IMR-90 (cell line): Measurements from ENCODE around the gene PSMA1. TPM values are rescaled to one million over a fixed set of nuclear protein-coding genes. Genes with fewer than 3 reads are reported as not detected.

Experiments used
- ATAC-seq: fragments of 200-7000 bp; cut with Tn5 transposase; 2 replicates; pipeline ENCODE4 v1.9.1; 2020; ENCODE audit warnings: low read depth, mild to moderate bottlenecking, moderate library complexity
- Bru-seq: library from RNA; stranded (reverse); fragments of 400-500 nt; gene quantifications from one replicate; lab custom pipeline; 2021; lab: Mats Ljungman, UMichigan
- BruChase-seq, 2 experiments: library from RNA; stranded (reverse); fragments of 400-500 nt; gene quantifications; one replicate each; lab custom pipeline; 2021; lab: Mats Ljungman, UMichigan
- BruUV-seq: library from RNA; stranded (reverse); fragments of 400-500 nt; replicated peaks from 2 replicates; lab custom pipeline; 2021; lab: Mats Ljungman, UMichigan
- CTCF ChIA-PET: fragments of 300-600 bp; formaldehyde crosslinking; extraction: SDS; loops from one replicate; lab custom pipeline; 2021; ENCODE audit warnings: antibody characterized with exemption; lab: Yijun Ruan, JAX
- POLR2A ChIA-PET: fragments of 300-600 bp; sonication (Branson Sonifier 250); formaldehyde crosslinking; loops from one replicate; lab custom pipeline; 2022; ENCODE audit warnings: antibody characterized with exemption; ENCODE audit not compliant: unreplicated experiment; lab: Charles Lee
- DNase-seq: peaks from one replicate; pipeline ENCODE4 v3.0.0; 2013
- H2AFZ ChIP-seq: replicated peaks from 2 replicates; pipeline ENCODE3; 2013; ENCODE audit warnings: low read length, mild to moderate bottlenecking; ENCODE audit not compliant: poor library complexity
- H2AK5ac ChIP-seq: 2 replicates; pipeline ENCODE4 v1.6.1; 2013; ENCODE audit warnings: low read depth, low read length, inconsistent platforms
- H2AK9ac ChIP-seq: replicated peaks from 2 replicates; pipeline ENCODE3; 2013; ENCODE audit warnings: mild to moderate bottlenecking, low read depth, low read length, moderate library complexity; ENCODE audit not compliant: poor library complexity
- H2BK120ac ChIP-seq: 2 replicates; pipeline ENCODE4 v1.6.1; 2013; ENCODE audit warnings: low read depth, low read length, inconsistent platforms
- H2BK15ac ChIP-seq: 3 replicates; pipeline ENCODE4 v1.6.1; 2013; ENCODE audit warnings: low read depth, low read length, inconsistent platforms
- H2BK20ac ChIP-seq: 2 replicates; pipeline ENCODE4 v1.6.1; 2013; ENCODE audit warnings: low read depth, mild to moderate bottlenecking, inconsistent platforms, low read length, moderate library complexity
- H2BK5ac ChIP-seq: 2 replicates; pipeline ENCODE4 v1.6.1; 2013; ENCODE audit warnings: mild to moderate bottlenecking, low read depth, low read length, inconsistent platforms; ENCODE audit not compliant: poor library complexity, severe bottlenecking
- H3K14ac ChIP-seq: replicated peaks from 2 replicates; pipeline ENCODE4 v1.6.1; 2013; ENCODE audit warnings: low read depth, low read length, inconsistent platforms
- H3K18ac ChIP-seq: 2 replicates; pipeline ENCODE4 v1.6.1; 2013; ENCODE audit warnings: low read depth, low read length, control low read depth
- H3K23ac ChIP-seq: 2 replicates; pipeline ENCODE4 v1.6.1; 2013; ENCODE audit warnings: low read depth, low read length, inconsistent platforms
- H3K27ac ChIP-seq: 2 replicates; pipeline ENCODE4 v1.5.1; 2013; ENCODE audit warnings: mild to moderate bottlenecking, control low read depth, low read length; ENCODE audit not compliant: insufficient read depth
- H3K27me3 ChIP-seq: 2 replicates; pipeline ENCODE4 v1.6.1; 2013; ENCODE audit warnings: low read length; ENCODE audit not compliant: control insufficient read depth, insufficient read depth
- H3K36me3 ChIP-seq: 2 replicates; pipeline ENCODE4 v1.6.1; 2013; ENCODE audit warnings: low read length, mixed read lengths; ENCODE audit not compliant: control insufficient read depth, insufficient read depth
- H3K4ac ChIP-seq: 2 replicates; pipeline ENCODE4 v1.6.1; 2013; ENCODE audit warnings: low read depth, low read length, inconsistent platforms
- H3K4me1 ChIP-seq: 2 replicates; pipeline ENCODE4 v1.6.1; 2013; ENCODE audit warnings: low read length, mixed read lengths; ENCODE audit not compliant: control insufficient read depth, insufficient read depth
- H3K4me2 ChIP-seq: 2 replicates; pipeline ENCODE4 v1.6.1; 2013; ENCODE audit warnings: low read depth, mild to moderate bottlenecking, control low read depth, low read length, moderate library complexity
- H3K4me3 ChIP-seq: 2 replicates; pipeline ENCODE4 v1.5.1; 2013; ENCODE audit warnings: low read depth, mild to moderate bottlenecking, control low read depth, low read length, moderate library complexity; ENCODE audit not compliant: insufficient read depth
- H3K56ac ChIP-seq: 2 replicates; pipeline ENCODE4 v1.6.1; 2013; ENCODE audit warnings: low read length, inconsistent platforms; ENCODE audit not compliant: insufficient read depth; ENCODE audit errors: extremely low read depth
- H3K79me1 ChIP-seq, 2 experiments: 2 replicates each; pipeline ENCODE4 v1.6.1; 2013; ENCODE audit warnings: low read length in 2 of 2, inconsistent platforms in 1 of 2, low read depth in 1 of 2
- H3K9ac ChIP-seq: 2 replicates; pipeline ENCODE4 v1.6.1; 2013; ENCODE audit warnings: low read depth, low read length, control low read depth
- H3K9me1 ChIP-seq: 2 replicates; pipeline ENCODE4 v1.6.1; 2013; ENCODE audit warnings: low read length, inconsistent platforms; ENCODE audit not compliant: insufficient read depth
- H3K9me3 ChIP-seq: 2 replicates; pipeline ENCODE4 v1.6.1; 2013; ENCODE audit warnings: low read length; ENCODE audit not compliant: control insufficient read depth, insufficient read depth
- H4K20me1 ChIP-seq: 2 replicates; pipeline ENCODE4 v1.6.1; 2013; ENCODE audit warnings: low read length, inconsistent platforms; ENCODE audit not compliant: insufficient read depth
- H4K5ac ChIP-seq: 2 replicates; pipeline ENCODE4 v1.6.1; 2013; ENCODE audit warnings: mild to moderate bottlenecking, low read depth, low read length, control low read depth
- H4K8ac ChIP-seq, 2 experiments: 2 replicates each; pipeline ENCODE4 v1.6.1; 2013; ENCODE audit warnings: low read depth in 2 of 2, low read length in 2 of 2, control low read depth in 1 of 2, inconsistent platforms in 1 of 2
- H4K91ac ChIP-seq: 2 replicates; pipeline ENCODE4 v1.6.1; 2013; ENCODE audit warnings: low read depth, low read length, inconsistent platforms; ENCODE audit not compliant: insufficient read depth
- BHLHE40 ChIP-seq: fragments of 150-350 bp; IDR thresholded peaks from 2 replicates; pipeline ENCODE4 v1.6.1; 2016; ENCODE audit warnings: mild to moderate bottlenecking, low read depth, low read length
- CEBPB ChIP-seq: IDR thresholded peaks from 2 replicates; pipeline ENCODE4 v1.6.1; 2012; ENCODE audit warnings: low read depth, low read length, improper control_type of control experiment
- CHD1 ChIP-seq: IDR thresholded peaks from 2 replicates; pipeline ENCODE4 v1.6.1; 2012; ENCODE audit warnings: low read depth, low read length, improper control_type of control experiment
- MAFK ChIP-seq: IDR thresholded peaks from 2 replicates; pipeline ENCODE4 v1.6.1; 2012; ENCODE audit warnings: low read depth, low read length, improper control_type of control experiment
- MAZ ChIP-seq: IDR thresholded peaks from 2 replicates; pipeline ENCODE4 v1.6.1; 2012; ENCODE audit warnings: low read depth, mild to moderate bottlenecking, low read length, improper control_type of control experiment, moderate library complexity, borderline replicate concordance
- NFE2L2 ChIP-seq: fragments of 150-350 bp; IDR thresholded peaks from 2 replicates; pipeline ENCODE4 v1.6.1; 2016; ENCODE audit warnings: low read depth, mild to moderate bottlenecking, low read length
- POLR2A ChIP-seq: IDR thresholded peaks from 2 replicates; pipeline ENCODE4 v1.6.1; 2012; ENCODE audit warnings: mild to moderate bottlenecking, low read depth, low read length
- RAD21 ChIP-seq: IDR thresholded peaks from 2 replicates; pipeline ENCODE4 v1.6.1; 2012; ENCODE audit warnings: low read length, improper control_type of control experiment
- RCOR1 ChIP-seq: IDR thresholded peaks from 2 replicates; pipeline ENCODE4 v1.6.1; 2012; ENCODE audit warnings: mild to moderate bottlenecking, low read length, improper control_type of control experiment; ENCODE audit not compliant: insufficient replicate concordance
- RFX5 ChIP-seq: IDR thresholded peaks from 2 replicates; pipeline ENCODE4 v1.8.0; 2012; ENCODE audit warnings: low read depth, mild to moderate bottlenecking, low read length, moderate library complexity
- SMC3 ChIP-seq: fragments of 150-350 bp; IDR thresholded peaks from 2 replicates; pipeline ENCODE4 v1.6.1; 2016; ENCODE audit warnings: low read depth, mild to moderate bottlenecking, antibody characterized with exemption, low read length, moderate library complexity
- WGBS, 2 experiments: methylation state at CpG; one replicate each; pipeline versions ENCODE4 v1.1.5 to v1.1.7; 2013; ENCODE audit warnings: missing lambda C conversion rate in 2 of 2; ENCODE audit not compliant: insufficient read length in 1 of 2; ENCODE audit errors: extremely low coverage in 2 of 2; 5-methylcytosine and 5-hydroxymethylcytosine counted together
- dilution Hi-C: fragments of 300-500 bp; cut with HindIII; formaldehyde crosslinking; loops from one replicate; pipeline ENCODE4 v1.14.3; 2018; ENCODE audit warnings: low sequenced_read_pairs; ENCODE audit not compliant: unreplicated experiment
- in situ Hi-C: fragments of 300-500 bp; cut with MboI; formaldehyde crosslinking; loops from 3 replicates; pipeline ENCODE4 v1.14.3; 2019; ENCODE audit warnings: low sequenced_read_pairs, inconsistent platforms, mixed read lengths
- intact Hi-C: fragments of 100-400 bp; cut with micrococcal nuclease; formaldehyde crosslinking; loops from 2 replicates; pipeline ENCODE4 v1.10.0; 2022
- long read RNA-seq: library from polyadenylated mRNA; unstranded; transcript quantifications from one replicate; pipeline ENCODE4 v2.0.0, GENCODE V29; 2021; ENCODE audit not compliant: unreplicated experiment
- polyA plus RNA-seq, 3 experiments: library from polyadenylated mRNA; depleted of rRNA; stranded (reverse); fragments of >200 nt; gene quantifications; 2 replicates each; pipeline ENCODE4 v1.2.3, GENCODE V29; 2012; ENCODE audit warnings: low replicate concordance in 1 of 3
- total RNA-seq: library from RNA; depleted of rRNA; stranded (reverse); fragments of >200 nt; gene quantifications from 2 replicates; pipeline ENCODE4 v1.2.3, GENCODE V29; 2012; rRNA removed
- TF ChIP-seq, protein P1 (sequence below): conservative IDR thresholded peaks from 2 replicates; pipeline ENCODE4 v1.5.1; 2012; ENCODE audit warnings: mild to moderate bottlenecking, low read depth, low read length, improper control_type of control experiment

Gene PSMA1
- total RNA-seq (194 and 219 TPM in 2 replicates), polyA plus RNA-seq (2012; rRNA removed) (159 and 179 TPM in 2 replicates), Bru-seq, nascent RNA (percentile 27 among the genes with signal in this experiment), BruChase-seq, experiment 1, labeled RNA remaining after a 6-hour chase (percentile 35 among the genes with signal in this experiment), BruChase-seq, experiment 2, labeled RNA remaining after a 2-hour chase (percentile 31 among the genes with signal in this experiment)
- polyA plus RNA-seq (2012; cell fraction: cytosol; rRNA removed), result 42.0 and 66.4 TPM in 2 replicates
- 90.5 and 476 TPM in 2 replicates for polyA plus RNA-seq (2012; cell fraction: nucleus; rRNA removed; ENCODE audit: low replicate concordance)
- long read RNA-seq, transcript PSMA1-209 (10 exons, 1,527 nt), result minor isoform, 5 of 141 reads
- long read RNA-seq, transcript PSMA1-201 (10 exons, 1,505 nt), result major isoform, 89 of 141 reads
- long read RNA-seq, partial matches to known transcripts, result 6 of 141 reads
- long read RNA-seq, other reads (novel, unspliced or antisense), result 41 of 141 reads

DNA sequence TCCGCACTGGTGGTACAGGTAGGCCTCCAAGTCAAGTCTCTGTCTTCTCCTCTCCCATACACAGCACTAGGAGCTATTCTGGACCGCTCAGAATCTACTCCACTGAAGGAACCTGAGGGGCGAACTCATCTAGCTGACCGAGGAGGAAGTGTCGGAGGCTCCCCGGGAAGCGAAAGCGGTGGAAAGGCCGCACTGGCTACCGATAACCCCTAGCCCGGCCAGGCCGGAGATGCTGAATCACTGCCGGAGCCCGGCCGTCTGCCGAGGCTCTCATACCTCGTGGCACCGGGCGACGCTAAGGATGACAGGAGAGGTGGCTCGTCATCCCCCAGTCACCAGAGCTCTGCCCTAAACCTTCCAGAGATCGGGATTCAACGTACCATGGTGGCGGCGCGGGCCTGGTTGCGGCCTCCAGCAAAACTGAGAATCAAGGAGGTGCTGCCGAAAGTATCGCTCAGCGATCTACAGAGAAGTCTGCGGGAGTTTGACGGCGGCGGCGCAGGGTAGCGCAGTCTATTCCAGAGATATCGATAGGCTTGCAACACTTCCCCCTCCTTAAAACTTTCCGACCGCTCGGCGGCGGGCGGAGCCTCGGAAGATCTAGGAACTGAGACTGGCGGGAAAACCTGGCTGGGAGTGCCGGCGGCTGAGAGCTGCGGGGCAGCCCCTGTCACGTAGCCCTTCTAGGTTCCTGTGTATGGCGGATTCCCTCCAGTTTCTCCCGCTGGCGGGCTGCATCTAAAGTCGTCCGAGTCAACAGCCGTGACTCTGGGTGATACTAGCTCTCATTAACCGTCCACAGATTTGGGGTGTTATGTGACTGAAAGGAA lies at the start of gene PSMA1:
Gene PSMA1 (minus strand): TSS at position 470 of the 830 bp plus-strand sequence. CDS start 87 bp downstream, at position 383.
- Histone ChIP-seq H3K56ac (peak within 1 kb of the TSS; percentile 93), H3K4me3 (peak within 1 kb of the TSS; percentile 81), H2BK20ac (no peak within 1 kb of the TSS), H3K18ac (peak within 1 kb of the TSS; percentile 68), H3K27me3 (no peaks in the 10 kb centered on the region), H4K5ac (peak within 1 kb of the TSS; percentile 84), H3K23ac (peak within 1 kb of the TSS; percentile 96), H2BK5ac (peak within 1 kb of the TSS; percentile 92), H3K14ac (peak within 1 kb of the TSS; percentile 96), H4K8ac (peak within 1 kb of the TSS; percentile 70 to 97), H4K20me1 (peaks cover 13% of the 10 kb centered on the region; the same call in 1 of the 2 replicates), H3K79me1 (peaks cover 12 to 23% of the 10 kb centered on the region in 2 experiments; a peak in 3 of 4 replicates), H3K36me3 (peaks cover 7% of the 10 kb centered on the region; the same call in 1 of the 2 replicates), H2AK9ac (peak within 1 kb of the TSS; percentile 95), H2AFZ (peak within 1 kb of the TSS; percentile 95), H2BK15ac (peak within 1 kb of the TSS; percentile 51; the same call in 1 of the 3 replicates), H3K9me3 (no peaks in the 10 kb centered on the region), H3K9me1 (no peaks in the 10 kb centered on the region), H2AK5ac (peak within 1 kb of the TSS; percentile 79), H3K4ac (peak within 1 kb of the TSS; percentile 95), H3K27ac (peak within 1 kb of the TSS; percentile 95), H3K9ac (peak within 1 kb of the TSS; percentile 96), H3K4me2 (peak within 1 kb of the TSS; percentile 90), H2BK120ac (peak within 1 kb of the TSS; percentile 64), H4K91ac (peak within 1 kb of the TSS; percentile 87), H3K4me1 (no peaks in the 10 kb centered on the region; the same call in 1 of the 2 replicates)
- TSS peak; percentile 68 for BruUV-seq
- dilution Hi-C loops (no loop called here), intact Hi-C loops (loop anchor here (1.0 to 10.0 kb wide), 3 partner anchors 372 to 675 kb away; partner anchors contain the start of gene CYP2R1), in situ Hi-C loops (loop anchor here (5.0 kb wide), 1 partner anchor 377 kb away; no protein-coding TSS in a partner anchor)
- WGBS, 2 experiments, result 2% methylated on average over 28 of the region's 56 CpGs; no CpG with 5 or more reads in 1 of the 2 experiments
- DNase-seq (peak; percentile 94), ATAC-seq (peak; percentile 98)
- ChIA-PET CTCF (no interaction called here), POLR2A (interaction anchor here (1.5 kb wide), 1 partner anchor 20 kb away, joined by 3 read pairs; no protein-coding TSS in a partner anchor)
- TF ChIP-seq CEBPB (peak; percentile 96), SMC3 (no peak), MAFK (no peak; the same call in none of the 2 replicates), RCOR1 (no peak), RFX5 (no peak), POLR2A (peak; percentile 91), CHD1 (peak; percentile 77; the same call in 1 of the 2 replicates), RAD21 (no peak), NFE2L2 (peak; percentile 61; the same call in 1 of the 2 replicates), BHLHE40 (no peak), MAZ (peak; percentile 42; the same call in 1 of the 2 replicates)
- TF ChIP-seq, protein P1, sequence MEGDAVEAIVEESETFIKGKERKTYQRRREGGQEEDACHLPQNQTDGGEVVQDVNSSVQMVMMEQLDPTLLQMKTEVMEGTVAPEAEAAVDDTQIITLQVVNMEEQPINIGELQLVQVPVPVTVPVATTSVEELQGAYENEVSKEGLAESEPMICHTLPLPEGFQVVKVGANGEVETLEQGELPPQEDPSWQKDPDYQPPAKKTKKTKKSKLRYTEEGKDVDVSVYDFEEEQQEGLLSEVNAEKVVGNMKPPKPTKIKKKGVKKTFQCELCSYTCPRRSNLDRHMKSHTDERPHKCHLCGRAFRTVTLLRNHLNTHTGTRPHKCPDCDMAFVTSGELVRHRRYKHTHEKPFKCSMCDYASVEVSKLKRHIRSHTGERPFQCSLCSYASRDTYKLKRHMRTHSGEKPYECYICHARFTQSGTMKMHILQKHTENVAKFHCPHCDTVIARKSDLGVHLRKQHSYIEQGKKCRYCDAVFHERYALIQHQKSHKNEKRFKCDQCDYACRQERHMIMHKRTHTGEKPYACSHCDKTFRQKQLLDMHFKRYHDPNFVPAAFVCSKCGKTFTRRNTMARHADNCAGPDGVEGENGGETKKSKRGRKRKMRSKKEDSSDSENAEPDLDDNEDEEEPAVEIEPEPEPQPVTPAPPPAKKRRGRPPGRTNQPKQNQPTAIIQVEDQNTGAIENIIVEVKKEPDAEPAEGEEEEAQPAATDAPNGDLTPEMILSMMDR, result no peak
